IgD-negative memory B cell (primary cell): Measurements from ENCODE around the gene CNTN1. TPM values are rescaled to one million over a fixed set of nuclear protein-coding genes. Genes with fewer than 3 reads are reported as not detected.
"Not testable (repeated sequence)": the region's sequence is repeated elsewhere in the genome, so short reads cannot be mapped to it uniquely, and the experiment has no call there.

ENCODE experiments used
- H3K27ac Mint-ChIP-seq, 3 donors: one replicate each; pipeline ENCODE4 v1.8.0; 2020 to 2022; ENCODE audit warnings: mild to moderate bottlenecking in 3 of 3, mixed read lengths in 3 of 3, moderate library complexity in 1 of 3
- H3K27me3 Mint-ChIP-seq: one replicate; pipeline ENCODE4 v1.8.0; 2021; ENCODE audit warnings: mixed read lengths
- H3K36me3 Mint-ChIP-seq: one replicate; pipeline ENCODE4 v1.8.0; 2020; ENCODE audit warnings: mild to moderate bottlenecking, mixed read lengths
- H3K4me1 Mint-ChIP-seq, 3 donors: one replicate each; pipeline ENCODE4 v1.8.0; 2020 to 2022; ENCODE audit warnings: mixed read lengths in 3 of 3, mild to moderate bottlenecking in 1 of 3
- H3K4me3 Mint-ChIP-seq, 4 donors: one replicate each; pipeline ENCODE4 v1.8.0; 2020 to 2022; ENCODE audit warnings: mild to moderate bottlenecking in 4 of 4, mixed read lengths in 4 of 4, moderate library complexity in 3 of 4
- H3K9me3 Mint-ChIP-seq, 3 donors: one replicate each; pipeline ENCODE4 v1.8.0; 2020 to 2021; ENCODE audit warnings: mixed read lengths in 3 of 3, mild to moderate bottlenecking in 1 of 3
- polyA plus RNA-seq: library from polyadenylated mRNA; unstranded; fragments of 300-500 nt; fragmentation: Illumina TruSeq; gene quantifications from one replicate; pipeline ENCODE4 v1.2.3, GENCODE V29; 2021

Gene CNTN1
- polyA plus RNA-seq, 1 donor from 2014 or later, result not detected

DNA sequence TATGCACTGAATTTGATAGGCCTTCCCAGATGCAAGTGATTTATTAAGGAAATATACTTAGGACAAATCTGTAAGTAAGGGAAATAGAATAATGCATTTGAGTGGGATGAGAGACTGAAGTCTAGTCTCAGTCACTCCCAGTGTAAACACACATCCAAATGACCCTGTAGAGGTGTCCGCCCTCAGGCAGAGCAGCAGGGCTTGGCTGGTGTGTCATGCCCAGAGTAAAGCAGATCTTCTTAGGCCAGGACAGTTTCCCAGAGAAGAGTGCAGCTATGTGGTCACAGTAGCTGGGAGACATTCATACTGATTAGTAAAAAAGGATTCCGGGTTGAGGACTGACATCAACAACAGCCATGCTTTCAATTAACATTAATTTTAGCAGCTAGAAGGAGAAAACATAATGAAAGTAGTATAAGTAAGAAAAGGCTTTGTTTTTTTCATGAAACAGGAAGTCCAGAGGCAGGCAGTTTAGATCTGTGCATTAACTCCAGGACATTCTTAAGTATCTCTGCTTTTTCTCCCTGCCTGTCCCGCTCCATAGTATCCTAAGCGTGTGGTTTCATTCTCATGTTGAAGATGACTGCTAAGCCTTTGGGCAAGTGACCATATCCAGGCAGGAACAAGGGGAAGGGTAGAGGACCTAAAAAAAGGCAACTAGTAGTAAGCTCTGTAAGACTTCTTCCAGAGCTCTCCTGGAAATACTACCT lies 35.7 kb downstream of the CNTN1 start:
- no peak overlapping the region for H3K27ac Mint-ChIP-seq
- H3K4me3 Mint-ChIP-seq, result no peak overlapping the region
- no peaks in the 10 kb centered on the region for H3K27me3 Mint-ChIP-seq
- H3K4me1 Mint-ChIP-seq, result no peaks in the 10 kb centered on the region
- no peaks in the 10 kb centered on the region for H3K9me3 Mint-ChIP-seq
- H3K36me3 Mint-ChIP-seq, result no peaks in the 10 kb centered on the region

DNA sequence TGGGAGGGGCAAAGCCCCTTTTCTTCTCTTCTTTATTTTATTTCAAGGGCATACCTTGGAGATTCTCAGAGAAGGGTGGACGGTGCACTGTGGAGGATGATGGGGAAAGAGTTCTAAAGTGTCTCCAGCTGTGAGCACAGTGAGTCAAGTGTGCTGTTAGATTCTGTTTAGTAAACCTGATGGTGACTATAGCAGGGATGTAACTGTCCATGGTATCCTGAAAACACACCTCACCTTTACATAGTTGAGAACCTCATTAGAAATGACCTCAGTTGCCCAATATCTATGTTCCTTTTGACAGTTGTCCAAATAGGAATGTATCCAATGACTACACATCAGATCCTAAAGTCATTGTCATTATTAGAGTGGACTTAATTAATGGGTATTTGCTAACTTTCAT lies 38.0 kb downstream of the CNTN1 start:
- no peaks in the 10 kb centered on the region for H3K9me3 Mint-ChIP-seq
- no peaks in the 10 kb centered on the region for H3K4me1 Mint-ChIP-seq
- no peak overlapping the region for H3K27ac Mint-ChIP-seq
- no peaks in the 10 kb centered on the region for H3K27me3 Mint-ChIP-seq
- no peak overlapping the region for H3K4me3 Mint-ChIP-seq
- no peaks in the 10 kb centered on the region for H3K36me3 Mint-ChIP-seq

DNA sequence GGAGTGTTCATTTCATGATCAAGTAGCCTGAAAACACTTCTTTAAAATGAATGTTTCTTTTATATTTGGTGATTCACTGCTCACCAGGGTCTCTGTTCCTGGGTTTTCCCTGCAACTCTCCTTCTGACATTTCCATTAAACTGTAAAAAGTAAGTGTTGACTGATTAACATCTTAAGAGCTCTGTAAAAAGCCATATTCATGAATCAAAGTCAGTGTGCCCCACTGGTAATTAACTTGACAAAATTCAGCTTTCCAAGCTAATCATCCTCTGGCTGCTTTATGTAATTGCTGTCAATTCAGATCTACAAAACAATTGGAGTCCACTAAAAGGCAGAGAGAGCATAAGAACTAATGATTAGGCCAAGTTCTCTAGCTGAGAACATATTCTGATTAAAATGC lies 41.6 kb downstream of the CNTN1 start:
- H3K36me3 Mint-ChIP-seq, result no peaks in the 10 kb centered on the region
- no peaks in the 10 kb centered on the region for H3K27me3 Mint-ChIP-seq
- no peaks in the 10 kb centered on the region for H3K4me1 Mint-ChIP-seq
- no peaks in the 10 kb centered on the region for H3K9me3 Mint-ChIP-seq
- H3K4me3 Mint-ChIP-seq, result no peak overlapping the region
- H3K27ac Mint-ChIP-seq, result no peak overlapping the region

DNA sequence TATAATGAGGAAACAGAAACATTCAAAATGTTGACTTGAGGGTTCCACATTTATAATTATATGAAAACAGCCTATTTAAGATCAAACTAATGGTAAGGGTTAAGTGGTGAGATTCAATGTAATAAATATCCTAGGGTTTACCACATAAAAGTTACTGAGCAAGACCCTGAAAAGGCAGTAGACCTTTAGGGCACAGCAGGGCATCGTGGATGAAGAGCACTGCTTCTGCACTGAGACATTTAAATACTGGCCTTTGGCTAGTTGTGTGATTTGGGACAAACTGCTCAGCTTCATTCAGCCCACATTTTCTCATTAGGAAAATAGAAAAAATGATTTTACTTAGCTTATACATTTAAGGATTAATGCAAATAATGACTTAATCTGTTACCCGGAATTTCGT lies 42.0 kb downstream of the CNTN1 start:
- H3K4me3 Mint-ChIP-seq, result no peak overlapping the region
- H3K4me1 Mint-ChIP-seq, result no peaks in the 10 kb centered on the region
- H3K27me3 Mint-ChIP-seq, result no peaks in the 10 kb centered on the region
- H3K27ac Mint-ChIP-seq, result no peak overlapping the region
- H3K9me3 Mint-ChIP-seq, result no peaks in the 10 kb centered on the region
- no peaks in the 10 kb centered on the region for H3K36me3 Mint-ChIP-seq

DNA sequence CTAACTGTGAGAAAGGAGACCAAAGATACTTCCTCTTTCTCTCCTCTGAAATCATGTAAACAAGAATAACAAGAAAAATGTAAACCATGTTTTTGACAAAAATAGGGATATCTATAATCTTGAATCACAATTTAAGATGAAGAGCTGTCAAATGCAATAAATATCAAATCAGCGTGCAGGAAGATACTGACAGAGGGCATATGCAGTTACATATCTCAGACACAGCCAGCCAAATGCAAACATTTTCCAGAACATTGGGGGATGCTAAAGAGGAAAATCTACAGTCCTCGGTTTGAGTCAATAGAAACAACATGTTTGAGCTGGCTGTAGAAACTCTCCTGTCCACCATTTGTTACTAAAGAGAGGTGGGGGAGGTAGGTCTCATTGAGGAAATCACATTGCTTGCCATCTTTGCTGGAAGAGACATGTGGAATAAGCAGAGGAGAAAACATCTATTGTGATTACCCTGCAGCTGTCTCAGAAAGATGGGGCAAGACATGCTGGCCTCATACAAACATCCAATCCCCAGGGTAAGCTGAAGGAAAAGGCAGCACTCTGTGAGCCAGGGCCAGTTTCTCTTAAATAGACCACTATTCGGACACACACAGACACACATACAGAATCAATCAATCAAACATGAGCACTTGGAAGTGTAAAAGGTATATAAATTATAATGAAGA lies 43.5 kb downstream of the CNTN1 start:
- no peaks in the 10 kb centered on the region for H3K27me3 Mint-ChIP-seq
- H3K4me1 Mint-ChIP-seq, result no peaks in the 10 kb centered on the region
- H3K4me3 Mint-ChIP-seq, result no peak overlapping the region
- H3K9me3 Mint-ChIP-seq, result peaks cover 0 to 3% (median under 1%) of the 10 kb centered on the region in 3 donors
- no peaks in the 10 kb centered on the region for H3K36me3 Mint-ChIP-seq
- no peak overlapping the region for H3K27ac Mint-ChIP-seq

DNA sequence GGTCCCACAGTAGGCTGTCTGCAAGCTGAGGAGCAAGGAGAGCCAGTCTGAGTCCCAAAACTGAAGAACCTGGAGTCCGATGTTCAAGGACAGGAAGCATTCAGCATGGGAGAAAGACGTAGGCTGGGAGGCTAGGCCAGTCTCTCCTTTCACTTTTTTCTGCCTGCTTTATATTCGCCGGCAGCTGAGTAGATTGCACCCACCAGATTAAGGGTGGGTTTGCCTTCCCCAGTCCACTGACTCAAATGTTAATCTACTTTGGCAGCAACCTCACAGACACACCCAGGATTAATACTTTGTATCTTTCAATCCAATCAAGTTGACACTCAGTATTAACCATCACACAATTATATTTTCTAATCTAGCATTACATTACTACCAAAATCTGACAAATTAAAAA lies 45.2 kb downstream of the CNTN1 start:
- H3K4me3 Mint-ChIP-seq, H3K4me1 Mint-ChIP-seq, H3K9me3 Mint-ChIP-seq, H3K27ac Mint-ChIP-seq, H3K36me3 Mint-ChIP-seq, H3K27me3 Mint-ChIP-seq: not testable (repeated sequence)

DNA sequence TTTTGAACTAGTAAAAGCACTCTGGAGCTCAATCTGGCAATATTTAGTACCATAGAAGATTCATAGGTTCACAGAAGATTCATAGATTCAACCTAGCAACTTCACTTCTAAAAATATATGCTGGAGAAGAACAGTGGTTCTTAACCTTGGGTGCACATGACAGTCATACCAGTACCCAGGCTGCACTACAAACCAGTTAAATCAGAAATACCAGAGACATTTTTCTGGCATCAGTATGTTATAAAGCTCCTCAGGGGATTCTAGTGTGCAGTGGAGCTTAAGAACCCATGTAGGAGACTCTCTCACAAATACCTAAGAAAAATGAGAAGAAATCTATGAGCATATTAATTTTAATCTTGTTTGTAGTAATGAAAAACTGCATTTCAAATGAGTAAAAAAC lies 46.6 kb downstream of the CNTN1 start:
- no peaks in the 10 kb centered on the region for H3K4me1 Mint-ChIP-seq
- no peaks in the 10 kb centered on the region for H3K27me3 Mint-ChIP-seq
- H3K36me3 Mint-ChIP-seq, result no peaks in the 10 kb centered on the region
- H3K27ac Mint-ChIP-seq, result no peak overlapping the region
- peaks cover 0 to 5% (median 4%) of the 10 kb centered on the region in 3 donors for H3K9me3 Mint-ChIP-seq
- no peak overlapping the region for H3K4me3 Mint-ChIP-seq

DNA sequence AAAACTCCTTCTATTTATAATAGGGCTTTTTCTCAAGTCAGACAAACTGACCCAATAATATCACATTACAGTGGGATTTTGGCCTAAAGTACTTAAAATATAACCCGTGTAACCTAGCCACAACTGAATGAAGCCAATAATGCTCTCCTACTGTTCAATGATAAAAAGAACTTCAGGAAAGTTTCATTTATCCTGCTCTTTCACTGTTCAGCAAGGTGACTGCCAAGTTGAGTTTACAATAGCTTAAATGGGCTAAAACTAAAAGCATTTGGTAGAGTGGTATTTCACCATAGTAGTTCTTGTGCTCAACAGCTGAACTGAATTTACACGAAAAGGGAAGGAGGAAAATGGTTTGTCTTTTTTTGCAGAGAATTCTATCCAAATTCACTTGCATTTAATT lies 49.8 kb downstream of the CNTN1 start:
- Mint-ChIP-seq H3K4me3 (no peak overlapping the region), H3K9me3 (peaks cover 0 to 6% (median 4%) of the 10 kb centered on the region in 3 donors), H3K27me3 (no peaks in the 10 kb centered on the region), H3K27ac (no peak overlapping the region), H3K4me1 (no peaks in the 10 kb centered on the region), H3K36me3 (no peaks in the 10 kb centered on the region)

DNA sequence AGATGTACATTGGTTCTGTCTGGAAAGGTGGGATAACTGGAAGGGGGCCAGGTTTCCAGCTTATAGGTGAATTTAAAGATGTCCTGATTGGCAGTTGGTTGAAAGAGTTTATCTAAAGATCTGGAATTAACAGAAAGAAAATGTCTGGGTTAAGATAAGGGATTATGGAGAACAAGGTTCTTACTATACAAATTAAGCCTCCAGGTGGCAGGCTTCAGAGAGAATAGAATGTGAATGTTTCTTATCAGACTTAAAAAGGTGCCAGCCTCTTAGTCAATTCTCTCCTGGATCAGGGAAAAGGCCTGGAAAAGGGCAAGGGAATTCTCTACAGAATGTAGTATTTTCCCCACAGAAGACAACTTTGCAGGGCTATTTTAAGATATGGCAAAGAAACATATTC lies 53.1 kb downstream of the CNTN1 start:
- H3K4me1 Mint-ChIP-seq, result no peaks in the 10 kb centered on the region
- no peaks in the 10 kb centered on the region for H3K36me3 Mint-ChIP-seq
- peaks cover 0 to 8% (median 4%) of the 10 kb centered on the region in 3 donors for H3K9me3 Mint-ChIP-seq
- H3K27me3 Mint-ChIP-seq, result no peaks in the 10 kb centered on the region
- no peak overlapping the region for H3K4me3 Mint-ChIP-seq
- no peak overlapping the region for H3K27ac Mint-ChIP-seq

DNA sequence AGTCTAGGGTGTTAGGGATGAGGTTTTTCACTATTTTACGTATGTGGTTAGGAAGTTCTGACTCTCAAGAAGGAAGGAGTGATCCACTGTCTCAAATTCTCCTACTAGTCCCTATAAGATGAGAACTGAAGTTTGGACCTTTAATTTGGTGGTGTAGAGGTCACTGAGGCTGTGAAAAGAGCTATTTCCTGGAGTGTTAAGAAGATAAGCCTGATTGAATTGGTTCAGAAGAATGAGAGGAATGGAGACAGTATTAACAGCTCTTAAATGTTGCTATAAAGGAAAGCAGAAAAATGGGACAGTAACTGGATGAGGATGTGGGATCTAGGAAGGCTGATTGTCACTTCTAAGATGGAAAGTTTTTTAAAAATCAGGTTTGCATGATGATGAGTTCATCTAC lies 57.6 kb downstream of the CNTN1 start:
- H3K36me3 Mint-ChIP-seq, result no peaks in the 10 kb centered on the region
- H3K9me3 Mint-ChIP-seq, result peaks cover 0 to 3% (median 0%) of the 10 kb centered on the region in 3 donors
- no peaks in the 10 kb centered on the region for H3K4me1 Mint-ChIP-seq
- H3K27me3 Mint-ChIP-seq, result no peaks in the 10 kb centered on the region
- no peak overlapping the region for H3K4me3 Mint-ChIP-seq
- no peak overlapping the region for H3K27ac Mint-ChIP-seq

DNA sequence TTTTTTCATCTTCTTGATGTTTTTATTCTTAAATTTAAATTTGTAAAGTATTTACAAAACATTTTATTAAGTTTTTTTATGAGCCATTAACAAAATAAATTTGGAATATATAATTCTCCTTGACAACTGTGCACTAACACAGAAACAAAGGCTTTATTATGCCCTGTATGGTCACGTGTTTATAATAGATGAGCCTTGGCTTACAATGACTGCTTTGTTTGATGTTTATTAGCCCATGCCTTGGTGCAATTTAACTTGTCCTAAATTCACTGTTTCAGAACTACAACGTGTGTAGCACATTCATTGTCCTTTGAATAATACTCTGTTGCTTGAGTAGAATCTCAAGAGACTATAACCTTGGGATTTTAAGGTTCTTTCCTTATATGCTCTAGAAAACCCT lies 59.8 kb downstream of the CNTN1 start:
- no peak overlapping the region for H3K4me3 Mint-ChIP-seq
- no peaks in the 10 kb centered on the region for H3K27me3 Mint-ChIP-seq
- H3K27ac Mint-ChIP-seq, result no peak overlapping the region
- H3K9me3 Mint-ChIP-seq, result peaks cover 0 to 7% (median 2%) of the 10 kb centered on the region in 3 donors
- H3K36me3 Mint-ChIP-seq, result no peaks in the 10 kb centered on the region
- H3K4me1 Mint-ChIP-seq, result no peaks in the 10 kb centered on the region

DNA sequence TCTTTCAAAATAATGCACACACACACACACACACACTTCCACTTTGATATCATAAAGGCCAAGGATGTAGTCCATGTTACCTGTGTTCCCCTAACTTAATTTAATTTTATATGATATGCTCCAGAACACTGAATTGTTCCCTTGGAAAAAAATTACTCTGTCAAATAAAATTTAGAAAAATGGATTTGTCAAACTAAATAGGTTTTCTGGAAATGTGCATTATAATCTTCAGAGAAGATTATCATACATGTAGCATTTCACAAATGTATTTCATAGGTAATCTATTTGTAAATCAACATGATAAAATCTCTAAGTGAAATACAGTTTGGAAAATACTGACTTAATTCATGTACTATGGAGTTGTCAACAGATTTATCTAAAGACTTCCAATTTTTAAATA lies 68.6 kb downstream of the CNTN1 start:
- H3K36me3 Mint-ChIP-seq, result no peaks in the 10 kb centered on the region
- no peaks in the 10 kb centered on the region for H3K27me3 Mint-ChIP-seq
- H3K4me3 Mint-ChIP-seq, result no peak overlapping the region
- no peaks in the 10 kb centered on the region for H3K4me1 Mint-ChIP-seq
- H3K9me3 Mint-ChIP-seq, result peaks cover 0 to 8% (median 2%) of the 10 kb centered on the region in 3 donors
- no peak overlapping the region for H3K27ac Mint-ChIP-seq

DNA sequence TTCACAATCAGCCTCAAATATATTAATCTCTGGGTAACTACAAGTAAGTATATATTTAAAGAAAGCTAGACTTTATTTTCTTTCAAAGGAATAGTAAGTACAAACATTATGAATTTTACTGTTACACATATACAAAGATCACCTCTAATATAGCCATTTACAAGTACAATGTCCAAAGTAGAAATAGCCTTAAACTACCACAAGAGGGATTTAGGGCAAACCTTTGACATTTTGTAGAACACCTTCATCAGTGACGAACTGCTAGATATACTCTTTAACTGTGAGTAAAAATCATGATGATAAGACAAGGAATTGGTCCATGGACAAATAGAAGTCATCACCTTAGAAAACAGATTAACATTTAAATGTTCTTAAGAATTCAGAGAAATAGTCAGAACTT lies 69.8 kb downstream of the CNTN1 start:
- Mint-ChIP-seq H3K9me3 (peaks cover 0 to 5% (median 2%) of the 10 kb centered on the region in 3 donors), H3K27ac (no peak overlapping the region), H3K4me1 (no peaks in the 10 kb centered on the region), H3K4me3 (no peak overlapping the region), H3K27me3 (no peaks in the 10 kb centered on the region), H3K36me3 (no peaks in the 10 kb centered on the region)

DNA sequence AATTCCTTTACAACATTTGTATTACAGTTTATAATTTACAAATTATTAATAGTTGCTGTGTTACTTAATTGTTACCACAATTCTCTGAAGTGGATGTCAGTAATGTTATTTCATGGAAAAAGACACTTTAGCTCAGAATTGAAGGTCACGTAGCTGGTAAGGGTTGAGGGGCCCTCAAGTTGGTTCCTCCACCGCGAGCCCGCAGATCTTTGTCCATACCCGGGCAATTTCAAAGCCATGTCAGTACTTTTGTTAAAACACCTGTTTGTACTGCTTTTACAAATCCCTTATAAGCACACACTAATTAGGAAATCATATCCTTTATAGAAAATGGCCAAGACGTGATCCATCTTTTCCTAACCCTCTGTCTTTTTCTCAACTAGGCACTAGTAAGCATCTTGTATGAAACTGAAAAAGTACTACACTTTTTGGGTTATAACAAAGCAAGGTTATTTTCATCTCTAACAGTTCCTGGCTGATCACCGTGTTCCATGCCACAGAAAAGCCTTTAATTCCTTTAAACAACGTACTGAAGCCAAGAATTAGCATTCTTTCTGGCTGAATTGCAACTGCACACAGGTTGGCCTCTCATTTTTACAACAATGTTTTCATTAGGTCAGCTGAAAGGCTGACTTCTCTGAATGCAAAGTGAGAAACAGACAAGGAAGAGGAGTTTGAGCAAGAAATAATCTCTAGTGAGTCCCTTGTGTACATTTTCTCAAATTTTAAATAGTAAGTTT lies 76.1 kb downstream of the CNTN1 start:
- no peak overlapping the region for H3K27ac Mint-ChIP-seq

DNA sequence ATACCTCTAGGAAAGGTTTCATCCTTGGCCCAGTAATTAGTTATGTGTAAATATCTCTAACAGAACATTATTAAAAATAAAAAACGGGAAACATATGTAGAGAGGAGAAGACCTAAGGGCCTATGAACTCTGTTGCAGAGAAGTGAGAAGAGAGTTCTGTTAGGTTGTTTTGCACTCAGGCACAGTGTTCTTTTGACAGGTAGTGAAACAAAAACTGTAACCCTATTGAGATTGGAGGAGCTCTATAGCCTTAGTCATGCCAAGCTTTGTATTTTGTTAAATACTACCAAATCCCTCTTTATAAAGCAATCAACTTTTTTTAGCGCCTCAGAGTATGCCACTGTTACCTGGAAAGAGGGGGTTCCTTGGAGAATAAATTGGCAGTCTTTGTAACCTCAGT lies 77.6 kb downstream of the CNTN1 start:
- Mint-ChIP-seq H3K36me3 (no peaks in the 10 kb centered on the region), H3K27ac (no peak overlapping the region), H3K4me3 (no peak overlapping the region), H3K9me3 (no peaks in the 10 kb centered on the region), H3K4me1 (no peaks in the 10 kb centered on the region), H3K27me3 (no peaks in the 10 kb centered on the region)

More for the DNA sequence above, 76.1 kb downstream of the CNTN1 start:
- no peaks in the 10 kb centered on the region for H3K36me3 Mint-ChIP-seq
- H3K4me3 Mint-ChIP-seq, result no peak overlapping the region
- H3K27me3 Mint-ChIP-seq, result no peaks in the 10 kb centered on the region
- peaks cover 0 to 5% (median 2%) of the 10 kb centered on the region in 3 donors for H3K9me3 Mint-ChIP-seq
- H3K4me1 Mint-ChIP-seq, result no peaks in the 10 kb centered on the region
